ENCODE measurements around the gene RND3. TPM values are rescaled to one million over a fixed set of nuclear protein-coding genes. Genes with fewer than 3 reads are reported as not detected.

The RND3 gene
- total and polyA plus RNA-seq, 10 of the 15 experiments (the other 5 are each of a cell fraction or from before 2014, with no cell fraction given), result 0.38 to 18.3 (median 0.93) TPM

- no peak for TF ChIP-seq E2F4 (IDR thresholded peaks at IDR 0.05; ENCODE audit: low read depth, low read length)
- no peak for TF ChIP-seq ZNF274 (IDR thresholded peaks at IDR 0.05; ENCODE audit: insufficient read depth, insufficient read length)
- TF ChIP-seq TCF7 (IDR thresholded peaks at IDR 0.05; ENCODE audit: borderline replicate concordance), result no peak
- no peak for TF ChIP-seq BRCA1 (IDR thresholded peaks at IDR 0.05; ENCODE audit: low read depth, low read length)
- peak; percentile 20; the same call in 1 of the 2 replicates for TF ChIP-seq RUNX3 (IDR thresholded peaks at IDR 0.05; ENCODE audit: low read length)
- TF ChIP-seq MEF2B (IDR thresholded peaks at IDR 0.05; ENCODE audit: partially characterized antibody, poor library complexity, severe bottlenecking), result peak; percentile 33
- no peak for TF ChIP-seq CBFB (IDR thresholded peaks at IDR 0.05; ENCODE audit: low read depth)
- TF ChIP-seq ZNF622 (IDR thresholded peaks at IDR 0.05), result no peak
- 0 out of 2 replicates have a peak, but pooled peaks have one; percentile 18 for TF ChIP-seq SMARCA5 (IDR thresholded peaks at IDR 0.05)
- peak; percentile 77 for TF ChIP-seq NR2C1 (IDR thresholded peaks at IDR 0.05)
- no peak for TF ChIP-seq MXI1 (IDR thresholded peaks at IDR 0.05; ENCODE audit: low read depth, low read length)
- no peak for TF ChIP-seq CREM (IDR thresholded peaks at IDR 0.05; ENCODE audit: low read depth)
- TF ChIP-seq NFIC (IDR thresholded peaks at IDR 0.05; ENCODE audit: low read depth, low read length), result no peak; the same call in 1 of the 2 replicates
- TF ChIP-seq CEBPZ (IDR thresholded peaks at IDR 0.05; ENCODE audit: low read depth, low read length), result no peak
- TF ChIP-seq SMAD5 (IDR thresholded peaks at IDR 0.05; ENCODE audit: low read depth), result no peak
- TF ChIP-seq CBX5 (IDR thresholded peaks at IDR 0.05; ENCODE audit: low read depth), result no peak
- peak; percentile 18; the same call in 1 of the 3 replicates for TF ChIP-seq POU2F2 (IDR thresholded peaks at IDR 0.05; ENCODE audit: borderline replicate concordance, low read depth, low read length)
- peak; percentile 87 for TF ChIP-seq DPF2 (IDR thresholded peaks at IDR 0.05)
- TF ChIP-seq ZNF384 (IDR thresholded peaks at IDR 0.05; ENCODE audit: borderline replicate concordance, low read depth, low read length), result no peak
- TF ChIP-seq ESRRA (IDR thresholded peaks at IDR 0.05; ENCODE audit: low read length), result no peak
- no peak for TF ChIP-seq FOXM1 (IDR thresholded peaks at IDR 0.05; ENCODE audit: low read depth, low read length)
- TF ChIP-seq E2F8 (IDR thresholded peaks at IDR 0.05; ENCODE audit: low read depth, partially characterized antibody), result no peak
- peak; percentile 53 for TF ChIP-seq SPI1 (IDR thresholded peaks at IDR 0.05; ENCODE audit: borderline replicate concordance, insufficient read depth, low read depth, low read length)
These were observed 41.7 kb upstream of the RND3 start (continued) for GRCh38 chr2:150528861-150529801.
